ENCODE data around the gene TM2D3.
"Not testable (repeated sequence)": the region's sequence is repeated elsewhere in the genome, so short reads cannot be mapped to it uniquely, and the experiment has no call there.

GRCh38 chr15:101654624-101655337 is 2.6 kb upstream of the TM2D3 start:
- TF ChIP-seq CTCF, POLR2A (IDR thresholded peaks at IDR 0.05): not testable (repeated sequence)

All from heart left ventricle (tissue), 13 donors.